Amygdala (tissue), 56 donors: ENCODE measurements around the gene FOXF1.

Experiments used
- DNase-seq, 56 donors: peaks; one replicate each; lab custom pipeline; 2025; lab: John Stamatoyannopoulos, UW

FOXF1 gene

DNA sequence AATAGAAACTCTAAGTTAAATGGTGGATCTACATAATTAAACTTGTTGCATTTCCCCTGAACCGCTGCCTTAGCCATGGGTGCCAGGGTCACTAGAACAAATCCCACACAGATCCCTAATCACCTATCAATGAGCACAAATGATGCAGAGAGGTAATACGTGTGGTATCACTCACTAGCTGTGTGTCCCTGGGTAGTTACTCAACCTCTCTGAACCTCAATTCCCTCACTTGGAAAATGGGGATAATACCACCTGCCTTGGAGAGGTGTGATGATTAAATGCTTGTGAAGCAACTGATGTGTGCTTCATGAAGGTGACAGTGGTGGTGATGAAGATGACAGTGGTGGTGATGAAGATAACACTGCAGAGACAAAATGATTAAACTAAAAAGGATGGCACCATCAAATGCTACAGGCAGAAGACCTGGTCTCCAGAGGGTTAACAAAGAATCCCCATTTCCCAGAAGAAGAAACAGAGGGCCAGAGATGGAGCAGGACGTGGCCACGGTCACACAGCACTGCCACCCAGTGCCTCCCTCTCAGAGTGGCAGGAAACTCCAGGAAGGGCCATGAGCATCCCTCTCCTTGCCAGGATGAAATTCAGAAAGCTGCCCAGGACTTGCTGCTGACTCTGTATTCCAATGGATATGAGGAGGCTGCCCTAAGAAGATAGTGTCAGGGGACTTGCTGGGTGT, 17.9 kb upstream of the FOXF1 start:
- no peak for DNase-seq

DNA sequence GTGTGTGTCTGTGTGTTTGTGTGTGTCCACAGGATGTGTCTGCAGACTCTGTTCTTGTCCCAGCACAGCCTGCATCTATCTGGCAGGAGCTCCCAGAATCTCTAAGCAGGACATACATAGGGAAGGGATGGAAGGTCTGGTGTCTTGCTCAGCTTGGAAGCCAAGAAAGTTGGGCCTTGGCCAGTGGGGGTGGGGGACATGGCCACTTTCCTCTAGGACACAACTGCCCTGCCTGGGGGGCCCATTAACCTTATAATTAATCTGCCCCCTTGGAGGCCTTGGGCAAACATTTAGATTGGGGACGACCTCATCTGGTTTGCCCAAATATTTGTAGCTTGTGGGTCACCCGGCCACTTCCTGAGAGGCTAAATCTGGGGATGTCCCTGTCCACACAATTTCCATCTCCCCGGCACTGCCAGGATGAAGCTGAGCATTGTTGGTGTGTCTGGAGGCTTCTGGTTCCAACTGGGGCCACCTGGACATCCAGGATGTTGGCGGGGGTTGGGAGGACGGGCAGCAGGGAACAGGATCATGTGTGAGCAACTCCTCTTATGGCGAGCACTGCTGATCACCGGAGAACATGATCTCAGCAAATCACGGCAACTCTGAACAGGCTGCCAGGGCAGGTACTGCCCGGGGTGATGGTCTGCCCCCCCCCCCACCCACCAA, 17.2 kb upstream of the FOXF1 start:
- no peak for DNase-seq

DNA sequence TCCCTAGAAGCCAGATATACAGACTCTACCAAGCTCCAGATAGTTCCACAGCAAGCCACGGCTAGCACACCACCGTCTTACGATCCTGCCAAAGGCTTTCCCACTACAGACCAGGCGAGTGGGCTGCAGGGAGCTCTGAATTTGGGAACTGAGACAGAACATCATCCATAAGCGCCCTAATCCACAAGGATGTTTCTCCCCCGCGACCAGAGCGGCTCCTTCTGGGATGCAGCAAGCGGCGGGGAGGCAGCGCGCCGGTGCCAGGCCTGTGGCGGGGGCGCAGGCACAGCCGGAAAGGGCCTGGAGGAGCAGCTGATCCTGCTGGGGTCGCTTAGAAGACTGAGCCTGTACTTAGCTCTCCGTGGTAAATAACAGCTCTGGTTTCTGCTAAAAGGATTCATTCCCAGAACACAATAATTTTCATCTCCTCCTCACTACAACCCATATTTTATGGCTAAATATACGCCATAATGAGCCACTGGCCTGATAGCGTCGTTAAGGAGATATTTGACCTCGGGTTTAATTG, 16.2 kb upstream of the FOXF1 start:
- no peak for DNase-seq

- no peak for DNase-seq
These were observed 15.6 kb upstream of the FOXF1 start for GRCh38 chr16:86494565-86495356.

DNA sequence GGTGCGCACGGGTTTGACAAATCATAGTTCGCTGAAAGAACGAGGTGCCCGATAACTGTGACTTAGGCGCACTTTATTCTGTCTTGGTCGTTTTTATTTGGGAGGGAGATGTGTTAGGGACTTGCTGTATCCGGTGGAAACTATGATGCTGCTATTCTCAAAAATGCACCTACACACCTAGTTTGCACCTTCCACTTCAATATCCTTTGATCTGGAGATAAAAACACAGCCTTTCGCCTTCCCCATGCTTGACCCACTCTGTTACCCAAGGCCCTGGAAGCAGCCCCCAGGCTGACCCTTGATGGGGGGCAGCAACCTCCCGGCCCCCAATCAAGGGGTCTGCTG, 15.0 kb upstream of the FOXF1 start:
- DNase-seq, result no peak

GRCh38 chr16:86495756-86496261, 14.5 kb upstream of the FOXF1 start:
- DNase-seq, result no peak

DNA sequence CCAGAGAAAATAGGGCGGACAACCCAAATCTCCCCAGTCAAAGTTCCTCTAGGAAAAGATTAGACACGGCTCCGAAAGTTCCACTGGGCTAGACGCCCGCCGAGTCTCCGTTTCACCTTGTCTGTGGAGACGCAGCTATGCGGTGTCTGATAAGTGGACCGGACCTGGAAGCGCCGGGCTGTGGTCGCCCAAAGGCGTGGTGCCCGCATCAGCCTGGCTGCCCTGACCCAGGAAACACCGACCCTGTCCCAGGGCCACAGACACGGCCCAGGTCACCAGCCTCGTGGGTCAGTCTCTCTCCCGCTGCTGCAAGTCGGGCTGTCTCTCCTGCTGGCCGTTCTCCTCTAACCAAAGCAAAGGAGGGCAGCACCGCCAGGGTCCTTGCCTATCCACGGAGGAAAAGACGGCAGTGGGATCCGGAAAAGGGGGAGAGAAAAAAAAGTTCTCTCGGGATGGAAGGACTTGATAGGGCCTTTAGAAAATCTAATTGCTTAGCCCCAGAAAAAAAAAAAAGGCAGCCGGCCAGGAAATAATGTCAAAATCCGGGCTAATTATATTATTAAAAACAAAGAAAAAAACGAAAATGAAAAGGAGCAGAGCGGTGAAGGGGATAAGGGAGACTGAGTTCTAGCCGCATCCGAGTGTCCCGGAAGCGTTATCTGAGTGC, 13.9 kb upstream of the FOXF1 start:
- no peak for DNase-seq

- DNase-seq, result no peak
These were observed 13.3 kb upstream of the FOXF1 start for GRCh38 chr16:86496929-86497461.

DNA sequence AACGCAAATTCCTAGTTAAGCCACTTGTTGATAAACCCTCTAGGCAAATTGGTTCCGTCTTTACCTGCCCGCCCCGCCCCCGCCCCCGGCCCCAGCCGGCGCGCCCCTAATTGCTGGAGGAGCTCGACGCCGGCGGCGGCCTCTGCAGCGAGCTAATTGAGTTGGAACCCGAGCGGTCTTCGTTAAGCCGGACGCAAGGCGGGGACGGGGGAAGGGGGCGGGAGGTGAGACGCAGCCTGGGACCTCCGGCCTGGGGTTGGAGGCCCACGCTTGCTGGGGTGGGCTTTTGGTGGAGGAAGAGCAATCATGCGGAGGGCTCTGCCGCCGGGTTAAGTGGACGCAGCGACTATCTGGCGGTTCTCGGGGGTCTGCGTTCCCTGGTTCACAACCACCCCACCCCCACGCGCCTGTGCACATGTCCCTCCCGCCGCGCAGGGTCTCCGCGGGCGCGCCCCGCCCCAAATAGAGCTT, 12.7 kb upstream of the FOXF1 start:
- DNase-seq, result no peak

DNA sequence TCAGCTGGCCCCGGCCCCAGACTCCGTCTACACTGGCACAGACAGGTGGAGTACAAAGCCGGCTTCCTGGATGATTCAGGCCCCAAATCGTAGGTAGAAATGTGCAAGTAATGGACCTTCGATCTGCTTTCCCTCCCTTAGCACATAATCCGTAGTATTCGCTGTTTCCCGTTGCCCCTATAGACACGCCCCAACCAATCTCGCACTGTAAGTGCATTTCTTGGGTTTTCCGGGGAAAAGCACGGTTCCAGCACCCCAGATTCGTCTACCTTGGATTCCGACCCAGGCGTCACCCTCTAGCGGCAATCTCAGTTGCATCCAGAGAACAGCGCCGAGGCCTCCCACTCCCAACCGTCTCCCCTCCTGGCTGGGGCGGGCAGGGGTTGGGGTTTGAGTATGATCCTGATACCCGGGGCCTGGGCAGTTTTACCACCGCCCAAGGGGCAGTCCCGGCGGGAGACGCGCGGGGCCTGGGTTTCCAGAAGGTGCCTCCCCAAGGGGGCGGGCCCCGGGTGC, 12.1 kb upstream of the FOXF1 start:
- no peak for DNase-seq

GRCh38 chr16:86498671-86499439, 11.5 kb upstream of the FOXF1 start:
- DNase-seq, result no peak

- no peak for DNase-seq
These were observed 10.9 kb upstream of the FOXF1 start for GRCh38 chr16:86499440-86499786.

GRCh38 chr16:86499889-86500707, 10.2 kb upstream of the FOXF1 start:
- no peak for DNase-seq

GRCh38 chr16:86500708-86501510, 9.4 kb upstream of the FOXF1 start:
- no peak for DNase-seq

- DNase-seq, result no peak
These were observed 8.1 kb upstream of the FOXF1 start for GRCh38 chr16:86501989-86502855.

DNA sequence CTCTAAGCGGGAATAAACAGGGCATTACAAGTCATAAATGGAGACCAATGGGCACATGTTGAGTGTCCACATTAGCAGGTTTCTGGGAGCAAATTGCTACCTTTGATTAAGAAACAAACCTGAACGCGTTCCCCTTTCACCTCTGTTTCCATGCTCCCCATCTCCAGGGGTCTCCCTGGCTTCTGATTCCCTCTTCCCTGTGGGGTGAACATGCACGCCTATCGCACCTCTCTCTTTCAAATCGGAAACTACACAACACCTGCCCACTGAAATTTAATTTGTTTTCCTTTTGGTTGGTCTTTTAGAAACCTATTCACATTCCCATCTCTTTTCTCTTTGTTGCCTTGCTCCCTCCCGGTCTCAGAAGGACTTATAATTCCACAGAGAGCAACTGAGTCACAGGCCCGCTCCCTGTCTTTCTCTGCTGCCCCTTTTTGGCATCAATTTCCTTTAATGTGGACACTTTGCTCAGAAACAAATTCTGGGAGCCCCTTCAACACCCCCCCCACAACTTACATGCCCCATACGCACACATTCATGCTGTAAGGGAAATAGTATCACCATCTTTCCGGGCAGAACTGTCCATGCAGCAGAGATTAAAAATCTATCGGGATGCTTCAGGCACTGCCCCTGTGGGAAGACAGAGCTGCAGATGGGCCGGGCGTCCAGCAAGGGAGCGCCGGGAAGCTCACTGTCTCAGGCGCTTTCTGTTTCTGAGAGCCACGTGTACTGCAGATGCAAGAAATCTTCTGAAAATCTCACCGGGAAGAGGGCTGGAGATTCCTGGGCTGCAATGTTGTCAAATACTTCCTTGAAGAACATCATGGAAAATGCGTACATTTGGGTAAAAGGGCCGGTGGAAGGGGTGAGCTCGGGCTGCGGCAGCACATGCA, 7.2 kb upstream of the FOXF1 start:
- DNase-seq, result no peak
